Naive thymus-derived CD4-positive, alpha-beta T cell (primary cell): Measurements from ENCODE around the gene PXYLP1. TPM values are rescaled to one million over a fixed set of nuclear protein-coding genes. Genes with fewer than 3 reads are reported as not detected.

Experiments used
- ATAC-seq: fragments of 150-1000 bp; cut with Tn5 transposase; 2 replicates; pipeline ENCODE4 v1.10.0; 2021; ENCODE audit warnings: mild to moderate bottlenecking, moderate library complexity
- CTCF ChIA-PET: fragments of 350-600 bp; sonication (Branson Sonifier 250); formaldehyde crosslinking; loops from one replicate; lab custom pipeline; 2021; ENCODE audit warnings: antibody characterized with exemption; lab: Charles Lee
- POLR2A ChIA-PET: fragments of 350-600 bp; sonication (Branson Sonifier 250); formaldehyde crosslinking; loops from one replicate; lab custom pipeline; 2021; ENCODE audit warnings: antibody characterized with exemption, inconsistent platforms; lab: Charles Lee
- DNase-seq, 9 donors: peaks; one replicate each; pipeline versions ENCODE4 v3.0.0 to v3.0.0-alpha.2; 2020 to 2022; ENCODE audit warnings: mixed read lengths in 1 of 9
- H3K27ac ChIP-seq: one replicate; pipeline ENCODE4 v1.7.0; 2013; ENCODE audit warnings: mild to moderate bottlenecking, low read depth, low read length, moderate library complexity
- H3K27me3 ChIP-seq, 2 donors: one replicate each; pipeline ENCODE4 v1.7.0; 2013; ENCODE audit warnings: low read length in 2 of 2, mild to moderate bottlenecking in 2 of 2, moderate library complexity in 2 of 2; ENCODE audit not compliant: control insufficient read depth in 2 of 2, insufficient read depth in 2 of 2
- H3K36me3 ChIP-seq, 3 experiments: 1 replicate in 2 of 3; 2 replicates in 1 of 3; pipeline ENCODE4 v1.7.0; 2013; ENCODE audit warnings: low read length in 3 of 3, mild to moderate bottlenecking in 3 of 3, moderate library complexity in 1 of 3; ENCODE audit not compliant: insufficient read depth in 3 of 3, control insufficient read depth in 2 of 3
- H3K4me1 ChIP-seq, 2 donors: one replicate each; pipeline ENCODE4 v1.7.0; 2013; ENCODE audit warnings: low read length in 2 of 2, mild to moderate bottlenecking in 2 of 2, moderate library complexity in 1 of 2; ENCODE audit not compliant: control insufficient read depth in 2 of 2, insufficient read depth in 2 of 2
- H3K4me3 ChIP-seq: 2 replicates; pipeline ENCODE4 v1.7.0; 2013; ENCODE audit warnings: mild to moderate bottlenecking, low read length
- H3K9me3 ChIP-seq, 3 experiments: 1 replicate in 2 of 3; 2 replicates in 1 of 3; pipeline ENCODE4 v1.7.0; 2013; ENCODE audit warnings: low read length in 3 of 3; ENCODE audit not compliant: control insufficient read depth in 2 of 3
- H3K27ac Mint-ChIP-seq, 9 donors: one replicate each; pipeline ENCODE4 v1.8.0; 2020 to 2022; ENCODE audit warnings: mixed read lengths in 9 of 9, mild to moderate bottlenecking in 8 of 9, moderate library complexity in 5 of 9, inconsistent platforms in 2 of 9
- H3K27me3 Mint-ChIP-seq, 5 donors: one replicate each; pipeline ENCODE4 v1.8.0; 2021 to 2022; ENCODE audit warnings: mixed read lengths in 5 of 5, mild to moderate bottlenecking in 1 of 5
- H3K36me3 Mint-ChIP-seq, 5 donors: one replicate each; pipeline ENCODE4 v1.8.0; 2020 to 2022; ENCODE audit warnings: mixed read lengths in 5 of 5, mild to moderate bottlenecking in 3 of 5, inconsistent platforms in 1 of 5
- H3K4me1 Mint-ChIP-seq, 7 donors: one replicate each; pipeline ENCODE4 v1.8.0; 2020 to 2022; ENCODE audit warnings: mixed read lengths in 7 of 7, mild to moderate bottlenecking in 3 of 7, inconsistent platforms in 1 of 7
- H3K4me3 Mint-ChIP-seq, 10 donors: one replicate each; pipeline ENCODE4 v1.8.0; 2020 to 2022; ENCODE audit warnings: mild to moderate bottlenecking in 10 of 10, mixed read lengths in 10 of 10, moderate library complexity in 6 of 10, inconsistent platforms in 2 of 10
- H3K9me3 Mint-ChIP-seq, 11 donors: one replicate each; pipeline ENCODE4 v1.8.0; 2020 to 2022; ENCODE audit warnings: mixed read lengths in 11 of 11, mild to moderate bottlenecking in 4 of 11, inconsistent platforms in 1 of 11, moderate library complexity in 1 of 11
- intact Hi-C, 2 donors: fragments of 100-400 bp; cut with micrococcal nuclease; formaldehyde crosslinking; loops; one replicate each; pipeline ENCODE4 v1.15.1; 2023
- polyA plus RNA-seq, 2 donors: library from polyadenylated mRNA; unstranded; fragments of 300-500 nt; fragmentation: Illumina TruSeq; gene quantifications; one replicate each; pipeline ENCODE4 v1.2.3, GENCODE V29; 2021
- total RNA-seq, 6 experiments: library from RNA in 5 of 6; stranded (reverse) in 5 of 6; gene quantifications; 1 replicate in 5 of 6; 2 replicates in 1 of 6; pipeline ENCODE4 v1.2.3 and lab custom pipeline; 2021 to 2026

The PXYLP1 gene
- total and polyA plus RNA-seq, 7 experiments from 2014 or later, result 15.8 to 40.9 (median 23.2) TPM

DNA sequence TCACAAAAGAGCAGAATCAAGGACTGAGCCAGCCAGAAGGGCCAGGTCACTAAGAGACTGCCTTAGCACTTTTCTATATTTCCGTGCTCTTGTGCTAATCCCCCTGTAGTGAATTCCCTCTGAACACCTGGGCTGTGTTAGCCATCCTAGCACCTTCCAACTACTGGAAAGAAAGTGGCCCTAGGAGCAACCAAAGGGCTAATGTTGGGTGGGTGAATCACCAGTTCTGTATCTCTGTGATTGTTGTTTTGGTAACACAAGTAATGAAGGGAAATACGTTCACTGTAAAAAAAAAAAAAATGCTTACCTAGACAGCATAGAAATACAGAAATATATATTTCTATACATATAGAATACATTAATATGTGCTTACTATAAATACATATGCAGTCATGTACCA, 43.9 kb downstream of the PXYLP1 start:
- POLR2A ChIA-PET, result interaction anchor here (0.6 to 18.1 kb wide), 2 partner anchors 32 to 178 kb away, joined by 3 to 516 read pairs; partner anchors contain the start of gene PXYLP1

DNA sequence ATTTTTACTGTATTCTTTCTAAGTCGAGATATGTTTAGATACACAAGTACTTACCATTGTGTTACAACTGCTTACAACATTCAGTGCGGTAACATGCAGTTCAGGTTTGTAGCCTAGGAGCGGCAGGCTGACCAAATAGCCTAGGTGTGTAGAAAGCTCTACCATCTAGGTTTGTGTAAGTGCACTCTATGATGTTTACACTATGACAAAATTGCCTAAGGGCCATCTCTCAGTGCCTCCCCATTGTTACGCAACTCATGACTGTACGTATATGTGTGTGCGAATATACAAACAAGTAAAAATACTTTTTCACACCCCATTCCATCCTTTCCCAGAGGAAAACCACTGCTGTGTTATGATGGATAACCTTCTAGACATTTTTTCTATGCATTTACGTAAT, 44.3 kb downstream of the PXYLP1 start:
- Histone ChIP-seq H3K4me1 (peaks cover 13 to 23% of the 10 kb centered on the region in 2 donors), H3K9me3 (no peaks in the 10 kb centered on the region), H3K27ac (no peak overlapping the region), H3K36me3 (peaks cover 0 to 19% (median 4%) of the 10 kb centered on the region in 3 experiments), H3K4me3 (no peak overlapping the region), H3K27me3 (no peaks in the 10 kb centered on the region)
- no peaks in the 10 kb centered on the region for H3K27me3 Mint-ChIP-seq
- intact Hi-C loops, result no loop called here
- no peak overlapping the region for H3K27ac Mint-ChIP-seq
- ChIA-PET CTCF (no interaction called here), POLR2A (no interaction called here)
- ATAC-seq (no peak), DNase-seq (no peak)
- H3K4me3 Mint-ChIP-seq, result no peak overlapping the region
- H3K4me1 Mint-ChIP-seq, result peaks cover 14 to 58% (median 26%) of the 10 kb centered on the region in 7 donors
- H3K9me3 Mint-ChIP-seq, result no peaks in the 10 kb centered on the region
- peaks cover 0 to 24% (median 6%) of the 10 kb centered on the region in 5 donors for H3K36me3 Mint-ChIP-seq

More for the DNA sequence above, 43.9 kb downstream of the PXYLP1 start:
- peaks cover 14 to 62% (median 28%) of the 10 kb centered on the region in 7 donors for H3K4me1 Mint-ChIP-seq
- peaks cover 0 to 25% (median 6%) of the 10 kb centered on the region in 5 donors for H3K36me3 Mint-ChIP-seq
- H3K9me3 Mint-ChIP-seq, result no peaks in the 10 kb centered on the region
- peak overlapping the region in 7 of 9 donors; percentile 7 to 86 (median 69) for H3K27ac Mint-ChIP-seq
- no peaks in the 10 kb centered on the region for H3K27me3 Mint-ChIP-seq
- H3K27ac ChIP-seq, result no peak overlapping the region
- intact Hi-C loops, result no loop called here
- peaks cover 13 to 23% of the 10 kb centered on the region in 2 donors for H3K4me1 ChIP-seq
- no peaks in the 10 kb centered on the region for H3K9me3 ChIP-seq
- ATAC-seq (no peak), DNase-seq (no peak)
- no peak overlapping the region for H3K4me3 ChIP-seq
- CTCF ChIA-PET, result no interaction called here
- no peaks in the 10 kb centered on the region for H3K27me3 ChIP-seq
- H3K4me3 Mint-ChIP-seq, result peak overlapping the region in 4 of 10 donors; percentile 13 to 61 (median 38)
- H3K36me3 ChIP-seq, result peaks cover 0 to 15% (median 4%) of the 10 kb centered on the region in 3 experiments

DNA sequence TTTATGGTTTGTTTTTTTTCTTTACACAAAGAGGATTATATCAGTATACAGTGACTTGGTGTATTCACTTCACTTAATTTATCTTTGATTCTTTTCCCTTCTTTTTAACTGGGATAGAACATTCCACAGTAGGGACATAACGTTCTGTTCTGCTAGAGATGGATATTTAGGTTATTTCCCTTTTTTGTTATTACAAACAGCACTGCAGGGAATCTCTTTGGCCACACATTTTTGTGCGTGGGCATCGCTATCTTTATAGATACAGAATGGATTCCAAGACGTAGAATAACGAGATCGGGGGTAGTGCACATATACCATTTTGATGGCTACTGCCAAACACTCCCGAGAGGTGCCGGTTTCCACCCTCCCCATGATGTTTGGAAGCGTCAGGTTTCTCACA, 44.8 kb downstream of the PXYLP1 start:
- ATAC-seq (no peak), DNase-seq (no peak)
- CTCF ChIA-PET, result interaction anchor here (2.0 kb wide), 1 partner anchor 45 kb away, joined by 11 read pairs; the partner anchor contains the start of gene PXYLP1
- Histone ChIP-seq H3K9me3 (no peaks in the 10 kb centered on the region), H3K4me1 (peaks cover 13 to 23% of the 10 kb centered on the region in 2 donors), H3K36me3 (peaks cover 0 to 23% (median 4%) of the 10 kb centered on the region in 3 experiments), H3K27ac (no peak overlapping the region), H3K27me3 (no peaks in the 10 kb centered on the region), H3K4me3 (no peak overlapping the region)
- no peaks in the 10 kb centered on the region for H3K27me3 Mint-ChIP-seq
- H3K27ac Mint-ChIP-seq, result no peak overlapping the region
- no peaks in the 10 kb centered on the region for H3K9me3 Mint-ChIP-seq
- intact Hi-C loops, result no loop called here
- H3K4me1 Mint-ChIP-seq, result peaks cover 14 to 54% (median 26%) of the 10 kb centered on the region in 7 donors
- peaks cover 0 to 28% (median 10%) of the 10 kb centered on the region in 5 donors for H3K36me3 Mint-ChIP-seq
- no peak overlapping the region for H3K4me3 Mint-ChIP-seq
- POLR2A ChIA-PET, result no interaction called here

DNA sequence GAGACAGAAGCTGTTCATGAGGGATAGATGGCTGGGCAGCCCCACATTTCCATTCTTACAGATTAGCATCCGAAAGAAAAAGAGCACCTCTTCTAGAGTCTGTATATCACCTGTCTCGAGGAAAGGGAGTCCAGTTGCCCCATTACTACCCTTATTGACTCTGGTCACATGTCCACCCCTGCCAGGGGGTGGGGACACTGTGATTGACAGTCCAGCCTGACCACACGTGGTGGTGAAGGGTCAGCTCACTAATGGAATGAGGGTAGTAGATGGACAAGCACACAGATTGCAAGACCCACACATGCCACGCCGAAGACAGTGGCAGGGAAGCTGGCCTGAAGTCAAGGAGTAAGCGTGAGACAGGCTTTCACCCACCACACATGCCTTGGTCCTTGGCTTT, 45.8 kb downstream of the PXYLP1 start:
- DNase-seq (no peak), ATAC-seq (no peak)
- H3K4me3 ChIP-seq, result no peak overlapping the region
- Mint-ChIP-seq H3K4me1 (peaks cover 16 to 50% (median 26%) of the 10 kb centered on the region in 7 donors), H3K36me3 (peaks cover 5 to 38% (median 13%) of the 10 kb centered on the region in 5 donors), H3K4me3 (no peak overlapping the region), H3K9me3 (no peaks in the 10 kb centered on the region), H3K27ac (peak overlapping the region in 1 of 9 donors; percentile 49), H3K27me3 (no peaks in the 10 kb centered on the region)
- POLR2A ChIA-PET, result interaction anchor here (0.5 to 1.7 kb wide), 4 partner anchors 9 to 45 kb away, joined by 3 to 12 read pairs (median 4); partner anchors contain the start of gene PXYLP1
- no peak overlapping the region for H3K27ac ChIP-seq
- H3K9me3 ChIP-seq, result no peaks in the 10 kb centered on the region
- H3K36me3 ChIP-seq, result peaks cover 0 to 34% (median 4%) of the 10 kb centered on the region in 3 experiments
- no peaks in the 10 kb centered on the region for H3K27me3 ChIP-seq
- intact Hi-C loops, result no loop called here
- CTCF ChIA-PET, result interaction anchor here (1.1 to 3.6 kb wide), 4 partner anchors 11 to 46 kb away, joined by 3 to 31 read pairs (median 8); partner anchors contain the start of gene PXYLP1
- H3K4me1 ChIP-seq, result peaks cover 13 to 23% of the 10 kb centered on the region in 2 donors

DNA sequence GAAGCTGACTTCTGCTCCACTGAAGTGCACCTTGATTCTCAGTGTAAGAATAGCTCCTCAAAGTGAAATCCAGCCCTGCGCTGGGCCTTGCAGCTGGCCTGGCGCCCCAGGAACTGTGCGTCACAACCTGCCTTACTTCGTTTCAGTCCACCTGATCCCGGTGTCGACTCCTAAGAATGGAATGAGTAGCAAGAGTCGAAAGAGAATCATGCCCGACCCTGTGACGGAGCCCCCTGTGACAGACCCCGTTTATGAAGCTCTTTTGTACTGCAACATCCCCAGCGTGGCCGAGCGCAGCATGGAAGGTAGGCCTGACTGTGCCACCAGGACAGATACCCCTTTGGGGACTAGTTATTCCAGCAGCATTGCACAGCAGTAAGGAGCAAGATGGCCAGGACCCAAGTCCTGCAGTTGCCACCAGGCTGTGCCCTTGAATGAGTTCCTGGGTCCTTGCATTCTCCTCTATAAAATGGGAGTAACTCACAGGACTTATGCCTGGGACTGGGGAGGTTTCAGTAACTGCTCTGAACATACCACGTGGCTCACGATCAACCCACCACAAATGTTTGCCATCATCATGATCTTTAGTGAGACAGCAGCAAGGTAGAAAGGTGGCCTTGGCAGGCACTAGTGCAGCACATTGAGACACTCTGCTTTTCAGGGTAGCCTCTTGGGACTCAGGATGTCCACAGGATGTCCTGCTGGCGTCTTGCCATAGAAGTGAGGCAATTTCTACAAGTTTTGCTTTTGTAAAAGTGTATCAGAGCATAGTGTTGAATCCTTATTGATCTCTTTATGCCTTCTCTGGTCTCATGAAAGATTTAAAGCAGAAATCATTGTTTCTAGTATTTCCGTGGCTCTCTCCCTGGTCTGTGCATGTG, 46.8 kb downstream of the PXYLP1 start:
- POLR2A ChIA-PET, result interaction anchor here (0.5 to 2.6 kb wide), 7 partner anchors 9 to 46 kb away, joined by 3 to 38 read pairs (median 5); partner anchors contain the start of gene PXYLP1
- no peaks in the 10 kb centered on the region for H3K9me3 ChIP-seq
- DNase-seq (no peak), ATAC-seq (no peak)
- H3K4me3 ChIP-seq, result no peak overlapping the region
- peaks cover 13 to 23% of the 10 kb centered on the region in 2 donors for H3K4me1 ChIP-seq
- no peak overlapping the region for H3K27ac ChIP-seq
- H3K9me3 Mint-ChIP-seq, result no peaks in the 10 kb centered on the region
- H3K27ac Mint-ChIP-seq, result peak overlapping the region in 2 of 9 donors; percentile 58 to 83
- H3K36me3 Mint-ChIP-seq, result peaks cover 6 to 45% (median 20%) of the 10 kb centered on the region in 5 donors
- no peak overlapping the region for H3K4me3 Mint-ChIP-seq
- no peaks in the 10 kb centered on the region for H3K27me3 Mint-ChIP-seq
- CTCF ChIA-PET, result interaction anchor here (0.6 to 5.8 kb wide), 9 partner anchors 12 to 47 kb away, joined by 3 to 54 read pairs (median 5); partner anchors contain the start of gene PXYLP1
- no peaks in the 10 kb centered on the region for H3K27me3 ChIP-seq
- intact Hi-C loops, result loop anchor here (1.0 to 2.0 kb wide), 8 partner anchors 11 to 380 kb away; partner anchors contain the start of gene PXYLP1 (in 2 of the 2)
- H3K4me1 Mint-ChIP-seq, result peaks cover 16 to 45% (median 23%) of the 10 kb centered on the region in 7 donors
- H3K36me3 ChIP-seq, result peaks cover 0 to 37% (median 4%) of the 10 kb centered on the region in 3 experiments
